Esophagus (tissue), 2 donors: Measurements from ENCODE around the gene RBM33. TPM values are rescaled to one million over a fixed set of nuclear protein-coding genes. Genes with fewer than 3 reads are reported as not detected.

Experiments
- H3K27ac ChIP-seq, 2 donors: one replicate each; pipeline ENCODE4 v1.5.1; 2013; ENCODE audit warnings: low read depth in 2 of 2, mild to moderate bottlenecking in 2 of 2, inconsistent platforms in 1 of 2, low read length in 1 of 2, moderate library complexity in 1 of 2
- H3K27me3 ChIP-seq, 2 donors: one replicate each; pipeline ENCODE4 v1.6.1; 2013; ENCODE audit warnings: low read length in 2 of 2, control low read depth in 1 of 2, mild to moderate bottlenecking in 1 of 2; ENCODE audit not compliant: insufficient read depth in 2 of 2, control insufficient read depth in 1 of 2
- H3K36me3 ChIP-seq, 2 donors: one replicate each; pipeline ENCODE4 v1.6.1; 2013; ENCODE audit warnings: low read length in 1 of 2; ENCODE audit not compliant: control insufficient read depth in 2 of 2, insufficient read depth in 2 of 2
- H3K4me1 ChIP-seq, 2 donors: one replicate each; pipeline ENCODE4 v1.6.1; 2013; ENCODE audit warnings: low read length in 1 of 2; ENCODE audit not compliant: control insufficient read depth in 2 of 2, insufficient read depth in 2 of 2
- H3K4me3 ChIP-seq, 2 donors: one replicate each; pipeline ENCODE4 v1.5.1; 2013; ENCODE audit warnings: low read length in 2 of 2, mild to moderate bottlenecking in 2 of 2, low read depth in 1 of 2, moderate library complexity in 1 of 2
- H3K9me3 ChIP-seq, 2 donors: one replicate each; pipeline ENCODE4 v1.6.1; 2013; ENCODE audit warnings: mild to moderate bottlenecking in 2 of 2, low read depth in 1 of 2, low read length in 1 of 2, moderate library complexity in 1 of 2; ENCODE audit not compliant: control insufficient read depth in 2 of 2, insufficient read depth in 1 of 2
- WGBS, 2 donors: extraction: QIAGEN DNeasy Blood & Tissue Kit; methylation state at CpG; one replicate each; pipeline ENCODE4 v1.1.7; 2013; 5-methylcytosine and 5-hydroxymethylcytosine counted together
- polyA plus RNA-seq, 2 donors: library from polyadenylated mRNA; stranded (reverse); fragments of 200-250 nt; gene quantifications; one replicate each; pipeline ENCODE4 v1.2.3, GENCODE V29; 2013
- donor health status: healthy with polysubstance abuse.
- donor health status: Bipolar disorder and iron deficiency.

RBM33 gene
- polyA plus RNA-seq, 2 donors = 11.6 to 25.6 TPM

DNA sequence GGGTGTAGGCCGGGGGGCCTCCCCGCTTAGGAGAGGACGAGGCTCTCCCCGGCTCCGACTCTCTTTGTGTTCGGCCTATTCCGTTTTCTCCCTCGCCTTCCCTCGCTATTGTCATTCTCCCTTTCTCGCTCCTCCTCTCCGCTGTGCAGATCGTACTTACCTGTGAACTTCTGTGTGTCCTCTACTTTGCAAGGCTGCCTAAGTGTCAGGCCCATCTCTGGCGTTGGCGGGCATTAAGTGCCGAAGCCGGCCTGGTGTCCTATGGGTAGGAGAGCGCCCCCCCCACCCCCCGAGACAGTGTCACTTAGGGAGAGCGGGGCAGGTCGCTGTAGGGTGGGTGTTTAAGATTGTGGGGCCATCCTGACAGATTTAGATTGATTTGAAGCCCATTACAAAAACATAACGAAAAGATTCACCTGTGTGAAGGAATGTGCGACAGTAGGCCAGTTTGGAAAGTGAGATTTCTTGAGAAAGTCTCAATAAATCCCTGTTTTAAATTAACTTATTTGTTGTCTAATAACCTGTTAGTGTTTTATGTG is 579 bp downstream of the RBM33 start:
- WGBS, 2 donors = 0% methylated on average over 22 of the region's 22 CpGs
- Histone ChIP-seq H3K36me3 (peaks cover 0 to 2% of the 10 kb centered on the region in 2 donors), H3K27ac (peak overlapping the region; percentile 93), H3K27me3 (no peaks in the 10 kb centered on the region), H3K9me3 (peaks cover 0 to 4% of the 10 kb centered on the region in 2 donors), H3K4me3 (peak overlapping the region; percentile 98 to 99), H3K4me1 (peaks cover 2 to 4% of the 10 kb centered on the region in 2 donors)

DNA sequence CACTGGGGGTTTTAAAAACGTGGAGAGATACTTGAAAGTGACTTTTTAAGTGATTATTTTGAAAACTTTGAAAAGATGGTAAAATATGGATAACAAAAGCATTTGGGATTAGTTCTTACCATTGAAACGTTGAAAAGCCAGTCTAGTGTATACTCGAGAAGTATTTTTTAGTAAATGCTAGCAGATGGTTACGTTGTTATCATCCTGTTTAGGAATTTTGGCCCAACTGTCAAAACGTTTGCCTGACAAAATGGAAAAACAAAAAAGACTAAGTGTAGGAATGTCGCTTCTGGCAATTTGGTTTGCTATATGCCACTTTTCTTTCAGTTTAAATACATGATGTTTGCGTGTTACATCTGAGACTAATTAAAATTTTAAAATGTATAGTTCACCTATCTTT is 1.2 kb downstream of the RBM33 start:
- no peak overlapping the region for H3K27ac ChIP-seq
- WGBS, 2 donors = 13 to 16% methylated on average over 7 of the region's 7 CpGs

DNA sequence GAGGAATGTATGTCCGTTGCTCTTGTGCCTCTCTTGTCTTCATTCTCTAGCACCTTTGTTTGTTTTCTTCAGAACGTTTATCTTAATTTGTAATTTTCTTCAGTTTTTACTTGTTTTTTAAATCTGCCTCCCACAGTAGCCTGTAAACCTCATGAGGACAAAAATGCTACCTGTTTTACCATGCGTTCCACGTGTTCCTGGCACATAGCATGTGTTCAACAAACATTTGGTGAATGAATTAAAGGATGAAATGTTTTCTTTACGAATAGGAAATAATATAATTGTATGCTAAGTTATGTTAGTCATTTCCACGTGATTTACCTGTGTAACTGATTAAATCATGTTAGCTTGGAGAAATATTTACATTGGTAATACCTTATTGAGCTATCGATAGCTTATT is 2.2 kb downstream of the RBM33 start:
- peaks cover 2 to 4% of the 10 kb centered on the region in 2 donors for H3K4me1 ChIP-seq
- H3K36me3 ChIP-seq = peaks cover 0 to 2% of the 10 kb centered on the region in 2 donors
- 76 to 82% methylated on average over 7 of the region's 7 CpGs for WGBS, 2 donors
- no peaks in the 10 kb centered on the region for H3K9me3 ChIP-seq
- peak overlapping the region; percentile 14 to 98 for H3K4me3 ChIP-seq
- no peak overlapping the region for H3K27ac ChIP-seq
- no peaks in the 10 kb centered on the region for H3K27me3 ChIP-seq

More for the DNA sequence above, 1.2 kb downstream of the RBM33 start:
- Histone ChIP-seq H3K4me1 (peaks cover 2 to 4% of the 10 kb centered on the region in 2 donors), H3K27me3 (no peaks in the 10 kb centered on the region), H3K36me3 (peaks cover 0 to 2% of the 10 kb centered on the region in 2 donors), H3K9me3 (peaks cover 0 to 1% of the 10 kb centered on the region in 2 donors), H3K4me3 (peak overlapping the region in 1 of 2 donors; percentile 98)

- Histone ChIP-seq H3K4me1 (peaks cover 2 to 4% of the 10 kb centered on the region in 2 donors), H3K36me3 (no peaks in the 10 kb centered on the region), H3K27me3 (no peaks in the 10 kb centered on the region), H3K9me3 (no peaks in the 10 kb centered on the region), H3K4me3 (no peak overlapping the region), H3K27ac (no peak overlapping the region)
- WGBS, 2 donors = 81 to 82% methylated on average over 5 of the region's 5 CpGs
These were observed 2.8 kb downstream of the RBM33 start for GRCh38 chr7:155647302-155647701.

- Histone ChIP-seq H3K27me3 (no peaks in the 10 kb centered on the region), H3K27ac (no peak overlapping the region), H3K36me3 (no peaks in the 10 kb centered on the region), H3K9me3 (no peaks in the 10 kb centered on the region), H3K4me3 (no peak overlapping the region), H3K4me1 (peaks cover 2 to 4% of the 10 kb centered on the region in 2 donors)
- WGBS, 2 donors = 98 to 99% methylated on average over 2 of the region's 2 CpGs
These were observed 3.3 kb downstream of the RBM33 start for GRCh38 chr7:155647734-155648133.

DNA sequence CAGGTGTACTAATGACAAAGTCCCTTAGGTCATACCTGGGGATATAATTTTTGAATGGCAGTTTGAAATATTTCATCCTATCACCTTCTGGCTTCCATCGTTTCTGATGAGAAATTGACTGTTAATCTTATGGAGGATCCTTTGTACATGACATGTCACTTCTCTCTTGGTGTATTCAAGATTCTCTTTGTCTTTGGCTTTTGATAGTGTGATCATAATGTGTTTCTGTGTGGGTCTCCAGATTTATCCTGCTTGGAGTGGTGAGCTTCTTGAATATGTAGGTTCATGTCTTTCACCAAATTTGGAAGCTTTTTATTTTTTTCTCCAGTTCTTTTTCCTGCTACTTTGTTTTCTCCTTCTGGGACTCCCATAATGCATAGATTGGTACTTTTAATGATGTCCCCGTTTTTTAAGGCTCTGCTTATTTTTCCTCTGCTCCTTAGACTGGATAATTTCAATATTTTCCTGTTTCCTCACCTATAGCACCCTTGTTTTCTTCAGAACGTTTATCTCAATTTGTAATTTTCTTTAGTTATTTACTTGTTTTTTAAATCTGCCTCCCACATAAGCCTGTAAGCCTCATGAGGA is 4.4 kb downstream of the RBM33 start:
- Histone ChIP-seq H3K36me3 (no peaks in the 10 kb centered on the region), H3K4me3 (no peak overlapping the region), H3K4me1 (peaks cover 2 to 6% of the 10 kb centered on the region in 2 donors), H3K9me3 (no peaks in the 10 kb centered on the region), H3K27me3 (no peaks in the 10 kb centered on the region), H3K27ac (no peak overlapping the region)
- 95% methylated on average over 3 of the region's 3 CpGs for WGBS, 2 donors

- Histone ChIP-seq H3K4me3 (no peak overlapping the region), H3K4me1 (peaks cover 2 to 6% of the 10 kb centered on the region in 2 donors), H3K27ac (no peak overlapping the region), H3K9me3 (no peaks in the 10 kb centered on the region), H3K27me3 (no peaks in the 10 kb centered on the region), H3K36me3 (no peaks in the 10 kb centered on the region)
- WGBS, 2 donors = 96 to 98% methylated on average over 2 of the region's 2 CpGs
These were observed 5.1 kb downstream of the RBM33 start for GRCh38 chr7:155649588-155649987.

GRCh38 chr7:155652156-155653114 is 8.0 kb downstream of the RBM33 start:
- no peak overlapping the region for H3K4me3 ChIP-seq
- WGBS, 2 donors = 77 to 84% methylated on average over 6 of the region's 6 CpGs
- peaks cover 0 to 4% of the 10 kb centered on the region in 2 donors for H3K4me1 ChIP-seq
- peak overlapping the region; percentile 61 to 78 for H3K27ac ChIP-seq
- no peaks in the 10 kb centered on the region for H3K27me3 ChIP-seq
- no peaks in the 10 kb centered on the region for H3K36me3 ChIP-seq
- no peaks in the 10 kb centered on the region for H3K9me3 ChIP-seq

DNA sequence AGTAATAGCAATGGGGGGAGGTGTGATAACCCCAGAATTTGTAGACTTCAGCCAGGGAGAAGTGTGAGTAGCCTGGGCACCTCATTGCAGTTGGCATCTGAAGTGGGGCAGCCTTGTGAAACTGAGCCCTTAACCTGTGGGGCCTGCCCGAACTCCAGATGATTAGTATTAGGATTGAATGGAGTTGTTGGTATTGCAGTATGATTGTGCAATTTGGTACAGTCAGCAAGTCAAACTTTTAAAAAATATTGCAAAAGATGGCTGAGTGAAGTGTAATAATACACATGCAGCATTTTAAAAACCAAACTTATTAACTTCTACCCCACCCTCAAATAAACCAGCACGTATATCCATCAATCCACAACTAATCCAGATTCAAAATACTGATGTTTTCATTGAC is 9.3 kb downstream of the RBM33 start:
- peak overlapping the region; percentile 74 to 84 for H3K27ac ChIP-seq
- no peaks in the 10 kb centered on the region for H3K36me3 ChIP-seq
- WGBS, 2 donors = 49 to 50% methylated on average over 2 of the region's 2 CpGs
- H3K4me1 ChIP-seq = peaks cover 0 to 4% of the 10 kb centered on the region in 2 donors
- H3K27me3 ChIP-seq = no peaks in the 10 kb centered on the region
- H3K4me3 ChIP-seq = peak overlapping the region in 1 of 2 donors; percentile 0
- no peaks in the 10 kb centered on the region for H3K9me3 ChIP-seq
